ENCODE data around the gene MKRN2. TPM values are rescaled to one million over a fixed set of nuclear protein-coding genes. Genes with fewer than 3 reads are reported as not detected.

MKRN2 gene
- total RNA-seq: 10 to 100 TPM; 17.6 to 59.5 (median 38.1) TPM

- H3K4me1 ChIP-seq: peaks cover 5 to 7% of the 10 kb centered on the region in 2 donors
- H3K27me3 ChIP-seq: no peaks in the 10 kb centered on the region
- intact Hi-C loops (cut with DNase I; ENCODE audit: low total_unique reads): no loop called here
- H3K36me3 ChIP-seq: no peaks in the 10 kb centered on the region
- H3K4me3 ChIP-seq: peak within 1 kb of the TSS; percentile 83 to 88
- peak; percentile 75 to 87 for DNase-seq
- H3K27ac ChIP-seq: peak within 1 kb of the TSS; percentile 85 to 95
- TF ChIP-seq CTCF (IDR thresholded peaks at IDR 0.05): peak in 2 of 4 experiments; percentile 22 to 36
- peak; percentile 92 to 99 for TF ChIP-seq POLR2A (IDR thresholded peaks at IDR 0.05)
- H3K9me3 ChIP-seq: no peaks in the 10 kb centered on the region
These were observed at the start of gene MKRN2 for GRCh38 chr3:12556690-12557472. Gene MKRN2 (plus strand): TSS chr3:12557087. CDS start chr3:12557151, 64 bp downstream.

GRCh38 chr3:12507591-12508281 is 49.2 kb upstream of the MKRN2 start:
- H3K4me3 ChIP-seq: no peak overlapping the region

DNA sequence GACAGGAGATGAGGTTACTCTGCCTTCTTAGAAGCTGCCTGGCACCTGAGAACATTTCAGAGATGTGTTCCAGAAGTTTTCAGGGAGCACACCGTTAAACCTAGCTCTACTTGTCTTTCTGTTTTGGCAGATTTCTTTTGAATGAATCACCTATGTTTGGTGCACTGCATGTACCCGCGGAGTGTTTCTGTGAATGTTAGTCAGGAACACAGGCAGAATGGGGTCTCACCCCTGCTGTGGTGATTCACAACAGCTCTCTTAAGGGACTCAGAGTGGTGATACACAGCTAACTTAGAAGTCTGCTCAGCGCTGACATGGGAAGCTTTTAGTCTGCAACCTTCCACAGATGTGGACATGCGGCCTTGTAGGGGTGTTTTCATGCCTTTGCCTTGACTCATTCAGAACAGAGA is 48.6 kb upstream of the MKRN2 start:
- H3K9me3 ChIP-seq: no peaks in the 10 kb centered on the region
- no peak overlapping the region for H3K4me3 ChIP-seq
- intact Hi-C loops (cut with DNase I; ENCODE audit: low total_unique reads): no loop called here
- TF ChIP-seq POLR2A (IDR thresholded peaks at IDR 0.05) (no peak), CTCF (IDR thresholded peaks at IDR 0.05) (no peak)
- peaks cover 3 to 17% of the 10 kb centered on the region in 2 donors for H3K4me1 ChIP-seq
- peak overlapping the region; percentile 85 to 91 for H3K27ac ChIP-seq
- peak; percentile 36 to 80 for DNase-seq
- no peaks in the 10 kb centered on the region for H3K27me3 ChIP-seq
- no peaks in the 10 kb centered on the region for H3K36me3 ChIP-seq

More at GRCh38 chr3:12507591-12508281, 49.2 kb upstream of the MKRN2 start:
- Histone ChIP-seq H3K27me3 (no peaks in the 10 kb centered on the region), H3K9me3 (no peaks in the 10 kb centered on the region), H3K4me1 (peaks cover 3 to 17% of the 10 kb centered on the region in 2 donors), H3K36me3 (no peaks in the 10 kb centered on the region), H3K27ac (peak overlapping the region; percentile 85 to 91)
- intact Hi-C loops (cut with DNase I; ENCODE audit: low total_unique reads): no loop called here
- peak; percentile 19 to 47 for DNase-seq
- TF ChIP-seq CTCF (IDR thresholded peaks at IDR 0.05) (no peak), POLR2A (IDR thresholded peaks at IDR 0.05) (no peak)

GRCh38 chr3:12509466-12509865 is 47.4 kb upstream of the MKRN2 start:
- Histone ChIP-seq H3K4me3 (no peak overlapping the region), H3K27ac (peak overlapping the region; percentile 85 to 91), H3K4me1 (peaks cover 3 to 17% of the 10 kb centered on the region in 2 donors), H3K36me3 (no peaks in the 10 kb centered on the region), H3K9me3 (no peaks in the 10 kb centered on the region), H3K27me3 (no peaks in the 10 kb centered on the region)
- no peak for TF ChIP-seq POLR2A (IDR thresholded peaks at IDR 0.05)
- TF ChIP-seq CTCF (IDR thresholded peaks at IDR 0.05): no peak
- DNase-seq: no peak
- intact Hi-C loops (cut with DNase I; ENCODE audit: low total_unique reads): no loop called here

Data from uterus (tissue), 4 donors.